Activated CD4-positive, alpha-beta T cell treated with anti-CD3 and anti-CD28 coated beads, Interleukin-2, Interleukin-6, amounts not matched to agents 100 ng/mL and 50 ng/mL, durations not matched to agents 16 hours and 8 hours (primary cell): Measurements from ENCODE around the gene JAKMIP2.
"Not testable (repeated sequence)": the region's sequence is repeated elsewhere in the genome, so short reads cannot be mapped to it uniquely, and the experiment has no call there.

Experiments
- DNase-seq: peaks from one replicate; pipeline ENCODE4 v3.0.0-alpha.2; 2020

Gene JAKMIP2

GRCh38 chr5:147553817-147554216, 228.7 kb downstream of the JAKMIP2 start:
- DNase-seq: not testable (repeated sequence)

GRCh38 chr5:147552897-147553296, 229.6 kb downstream of the JAKMIP2 start:
- no peak for DNase-seq

- DNase-seq: no peak
Measured at GRCh38 chr5:147551677-147552076, 230.9 kb downstream of the JAKMIP2 start.

- DNase-seq: no peak
Measured at GRCh38 chr5:147547730-147548129, 234.8 kb downstream of the JAKMIP2 start.

GRCh38 chr5:147544556-147544955, 238.0 kb downstream of the JAKMIP2 start:
- DNase-seq: no peak

GRCh38 chr5:147539053-147539452, 243.5 kb downstream of the JAKMIP2 start:
- DNase-seq: no peak

- no peak for DNase-seq
Measured at GRCh38 chr5:147538236-147538635, 244.3 kb downstream of the JAKMIP2 start.
